ENCODE measurements around the gene MCC. TPM values are rescaled to one million over a fixed set of nuclear protein-coding genes. Genes with fewer than 3 reads are reported as not detected.

The MCC gene
- total RNA-seq, 5 donors from 2014 or later (not counting 1 experiment from before 2014, with no cell fraction given), result 2.6 to 8.3 (median 6.3) TPM

DNA sequence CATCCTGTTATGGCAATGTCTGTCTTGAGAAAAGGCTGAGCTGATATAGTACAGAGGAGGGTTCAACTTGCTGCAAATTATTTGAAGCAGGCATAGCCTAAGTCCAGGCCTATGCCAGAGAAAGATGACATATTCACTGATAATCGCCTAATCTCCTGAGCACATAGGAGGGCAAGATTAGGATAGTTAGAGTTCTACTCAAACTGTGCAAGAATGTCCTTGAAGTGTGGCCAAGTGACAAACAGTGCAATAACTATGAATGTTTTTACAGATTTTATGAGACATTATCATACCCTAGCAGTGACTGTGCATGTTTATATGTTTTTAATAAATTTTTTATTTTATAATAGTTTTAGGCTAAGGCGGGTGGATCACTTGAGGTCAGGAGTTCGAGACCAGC is 149.6 kb downstream of the MCC start:
- no peak for DNase-seq
- H3K4me1 ChIP-seq (ENCODE audit: control insufficient read depth in 1 of 2, extremely low read depth in 1 of 2, insufficient read depth in 2 of 2, low read length in 2 of 2), result no peaks in the 10 kb centered on the region
- H3K27me3 Mint-ChIP-seq, result peaks cover 3 to 15% of the 10 kb centered on the region in 2 donors
- WGBS (ENCODE audit: insufficient coverage), result no CpG with 5 or more reads among the region's 3 CpGs
- no peak for ATAC-seq (replicated peaks in 1 of 4)
- no peaks in the 10 kb centered on the region for H3K9me3 Mint-ChIP-seq
- peaks cover 0 to 8% of the 10 kb centered on the region in 2 experiments for H3K27me3 ChIP-seq (replicated peaks in 1 of 2; ENCODE audit: control insufficient read depth in 2 of 2, extremely low read depth in 1 of 2, insufficient read depth in 2 of 2, low read length in 1 of 2)
- H3K36me3 ChIP-seq (ENCODE audit: control insufficient read depth in 2 of 2, extremely low read depth in 1 of 2, insufficient read depth in 1 of 2, low read length in 1 of 2), result no peaks in the 10 kb centered on the region
- H3K36me3 Mint-ChIP-seq, result no peaks in the 10 kb centered on the region
- H3K9me3 ChIP-seq, result no peaks in the 10 kb centered on the region
- no peak overlapping the region for H3K4me3 ChIP-seq (ENCODE audit: control insufficient read depth in 1 of 2, extremely low read depth in 1 of 2, low read length in 1 of 2)
- H3K4me1 Mint-ChIP-seq, result peaks cover 6 to 7% (median 7%) of the 10 kb centered on the region in 3 donors
- no peak overlapping the region for H3K27ac ChIP-seq (ENCODE audit: low read length)
- CTCF ChIA-PET, result interaction anchor here (0.6 to 1.0 kb wide), 2 partner anchors 13 to 353 kb away, joined by 3 to 4 read pairs; no protein-coding TSS in a partner anchor
- H3K4me3 Mint-ChIP-seq, result no peak overlapping the region
- no peak overlapping the region for H3K27ac Mint-ChIP-seq
- POLR2A ChIA-PET, result no interaction called here

GRCh38 chr5:113337515-113338415 is 150.5 kb downstream of the MCC start:
- 100% methylated on average over 1 of the region's 6 CpGs for WGBS (ENCODE audit: insufficient coverage)
- Mint-ChIP-seq H3K9me3 (no peaks in the 10 kb centered on the region), H3K36me3 (no peaks in the 10 kb centered on the region), H3K27ac (no peak overlapping the region), H3K27me3 (peaks cover 3 to 15% of the 10 kb centered on the region in 2 donors), H3K4me3 (no peak overlapping the region), H3K4me1 (peaks cover 6 to 7% (median 7%) of the 10 kb centered on the region in 3 donors)
- Histone ChIP-seq H3K4me1 (ENCODE audit: control insufficient read depth in 1 of 2, extremely low read depth in 1 of 2, insufficient read depth in 2 of 2, low read length in 2 of 2) (no peaks in the 10 kb centered on the region), H3K27me3 (replicated peaks in 1 of 2; ENCODE audit: control insufficient read depth in 2 of 2, extremely low read depth in 1 of 2, insufficient read depth in 2 of 2, low read length in 1 of 2) (peaks cover 0 to 8% of the 10 kb centered on the region in 2 experiments), H3K9me3 (no peaks in the 10 kb centered on the region), H3K36me3 (ENCODE audit: control insufficient read depth in 2 of 2, extremely low read depth in 1 of 2, insufficient read depth in 1 of 2, low read length in 1 of 2) (no peaks in the 10 kb centered on the region), H3K27ac (ENCODE audit: low read length) (no peak overlapping the region), H3K4me3 (ENCODE audit: control insufficient read depth in 1 of 2, extremely low read depth in 1 of 2, low read length in 1 of 2) (no peak overlapping the region)
- ATAC-seq (replicated peaks in 1 of 4), result no peak
- DNase-seq, result no peak
- POLR2A ChIA-PET, result no interaction called here
- CTCF ChIA-PET, result interaction anchor here in 1 of 2 donors (0.9 to 1.1 kb wide), 3 partner anchors 185 to 352 kb away, joined by 3 to 4 read pairs (median 3); no protein-coding TSS in a partner anchor

GRCh38 chr5:113336975-113337374 is 151.3 kb downstream of the MCC start:
- 73% methylated on average over 2 of the region's 4 CpGs for WGBS (ENCODE audit: insufficient coverage)
- Mint-ChIP-seq H3K27ac (no peak overlapping the region), H3K9me3 (no peaks in the 10 kb centered on the region), H3K27me3 (peaks cover 3 to 9% of the 10 kb centered on the region in 2 donors), H3K4me1 (peaks cover 6 to 7% (median 7%) of the 10 kb centered on the region in 3 donors), H3K36me3 (no peaks in the 10 kb centered on the region), H3K4me3 (no peak overlapping the region)
- Histone ChIP-seq H3K4me1 (ENCODE audit: control insufficient read depth in 1 of 2, extremely low read depth in 1 of 2, insufficient read depth in 2 of 2, low read length in 2 of 2) (no peaks in the 10 kb centered on the region), H3K36me3 (ENCODE audit: control insufficient read depth in 2 of 2, extremely low read depth in 1 of 2, insufficient read depth in 1 of 2, low read length in 1 of 2) (no peaks in the 10 kb centered on the region), H3K27me3 (replicated peaks in 1 of 2; ENCODE audit: control insufficient read depth in 2 of 2, extremely low read depth in 1 of 2, insufficient read depth in 2 of 2, low read length in 1 of 2) (peaks cover 0 to 8% of the 10 kb centered on the region in 2 experiments), H3K27ac (ENCODE audit: low read length) (no peak overlapping the region), H3K9me3 (no peaks in the 10 kb centered on the region), H3K4me3 (ENCODE audit: control insufficient read depth in 1 of 2, extremely low read depth in 1 of 2, low read length in 1 of 2) (no peak overlapping the region)
- ChIA-PET POLR2A (no interaction called here), CTCF (interaction anchor here in 1 of 2 donors (0.9 to 1.1 kb wide), 2 partner anchors 186 to 275 kb away, joined by 3 read pairs; no protein-coding TSS in a partner anchor)
- DNase-seq (peak in 1 of 35 experiments; percentile 18), ATAC-seq (replicated peaks in 1 of 4) (no peak)

DNA sequence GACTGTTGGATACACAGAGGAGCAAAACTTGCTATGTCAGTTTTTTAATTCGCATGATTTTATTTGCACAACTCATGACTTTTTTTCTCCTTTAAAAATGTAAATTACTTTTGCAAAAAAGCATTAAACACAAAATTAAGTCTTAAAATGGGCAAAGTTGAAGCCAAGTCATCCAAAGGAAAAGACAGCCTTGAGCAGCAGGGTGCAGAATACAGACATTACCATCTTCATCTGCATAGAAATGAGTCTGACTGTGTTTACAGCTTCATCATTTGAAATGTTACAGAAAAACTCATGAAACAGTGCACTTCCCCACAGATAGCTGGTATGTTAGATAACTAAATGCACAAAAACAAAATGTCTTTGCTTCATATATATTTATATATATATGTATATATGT is 154.8 kb downstream of the MCC start:
- no peak for ATAC-seq (replicated peaks in 1 of 4)
- Mint-ChIP-seq H3K36me3 (no peaks in the 10 kb centered on the region), H3K27ac (no peak overlapping the region), H3K4me3 (no peak overlapping the region), H3K9me3 (no peaks in the 10 kb centered on the region), H3K27me3 (peaks cover 3% of the 10 kb centered on the region in 2 donors), H3K4me1 (peaks cover 16 to 19% (median 18%) of the 10 kb centered on the region in 3 donors)
- H3K4me1 ChIP-seq (ENCODE audit: control insufficient read depth in 1 of 2, extremely low read depth in 1 of 2, insufficient read depth in 2 of 2, low read length in 2 of 2), result peaks cover 4% of the 10 kb centered on the region in 2 experiments
- no peak for DNase-seq
- POLR2A ChIA-PET, result no interaction called here
- H3K27me3 ChIP-seq (replicated peaks in 1 of 2; ENCODE audit: control insufficient read depth in 2 of 2, extremely low read depth in 1 of 2, insufficient read depth in 2 of 2, low read length in 1 of 2), result peaks cover 0 to 4% of the 10 kb centered on the region in 2 experiments
- no peak overlapping the region for H3K27ac ChIP-seq (ENCODE audit: low read length)
- no peaks in the 10 kb centered on the region for H3K9me3 ChIP-seq
- CTCF ChIA-PET, result interaction anchor here (0.6 to 8.6 kb wide), 9 partner anchors 170 to 337 kb away, joined by 3 to 117 read pairs (median 3); no protein-coding TSS in a partner anchor
- H3K36me3 ChIP-seq (ENCODE audit: control insufficient read depth in 2 of 2, extremely low read depth in 1 of 2, insufficient read depth in 1 of 2, low read length in 1 of 2), result no peaks in the 10 kb centered on the region
- WGBS (ENCODE audit: insufficient coverage), result no CpG with 5 or more reads among the region's 1 CpG
- H3K4me3 ChIP-seq (ENCODE audit: control insufficient read depth in 1 of 2, extremely low read depth in 1 of 2, low read length in 1 of 2), result no peak overlapping the region

DNA sequence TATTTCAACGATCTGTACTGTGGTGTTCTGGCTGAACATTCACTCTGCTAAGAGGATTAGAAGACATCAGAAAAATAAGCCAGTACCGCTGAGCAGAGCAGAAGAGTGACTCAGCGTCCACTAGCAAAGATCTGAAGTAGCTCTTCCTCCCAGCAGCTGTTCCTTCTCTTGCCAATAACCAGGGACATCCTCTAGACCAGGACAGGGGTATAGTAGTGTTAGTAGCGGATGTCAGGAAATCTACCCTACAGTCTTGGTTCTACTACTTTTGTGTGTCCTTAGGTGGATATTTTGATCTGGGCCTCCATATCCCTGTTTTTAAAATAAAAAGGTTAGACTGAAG is 157.1 kb downstream of the MCC start:
- H3K4me3 Mint-ChIP-seq, result no peak overlapping the region
- H3K27ac ChIP-seq (ENCODE audit: low read length), result no peak overlapping the region
- WGBS (ENCODE audit: insufficient coverage), result no CpG with 5 or more reads among the region's 4 CpGs
- ChIA-PET POLR2A (interaction anchor here in 1 of 2 donors (0.7 kb wide), 1 partner anchor 351 kb away, joined by 3 read pairs; no protein-coding TSS in a partner anchor), CTCF (interaction anchor here (0.6 to 8.6 kb wide), 3 partner anchors 334 to 370 kb away, joined by 5 to 117 read pairs (median 37); no protein-coding TSS in a partner anchor)
- peaks cover 16 to 19% (median 18%) of the 10 kb centered on the region in 3 donors for H3K4me1 Mint-ChIP-seq
- no peak for ATAC-seq (replicated peaks in 1 of 4)
- H3K27me3 ChIP-seq (replicated peaks in 1 of 2; ENCODE audit: control insufficient read depth in 2 of 2, extremely low read depth in 1 of 2, insufficient read depth in 2 of 2, low read length in 1 of 2), result no peaks in the 10 kb centered on the region
- H3K4me3 ChIP-seq (ENCODE audit: control insufficient read depth in 1 of 2, extremely low read depth in 1 of 2, low read length in 1 of 2), result no peak overlapping the region
- peaks cover 4% of the 10 kb centered on the region in 2 experiments for H3K4me1 ChIP-seq (ENCODE audit: control insufficient read depth in 1 of 2, extremely low read depth in 1 of 2, insufficient read depth in 2 of 2, low read length in 2 of 2)
- H3K36me3 Mint-ChIP-seq, result no peaks in the 10 kb centered on the region
- no peaks in the 10 kb centered on the region for H3K36me3 ChIP-seq (ENCODE audit: control insufficient read depth in 2 of 2, extremely low read depth in 1 of 2, insufficient read depth in 1 of 2, low read length in 1 of 2)
- H3K27ac Mint-ChIP-seq, result no peak overlapping the region
- H3K9me3 ChIP-seq, result no peaks in the 10 kb centered on the region
- no peak for DNase-seq
- H3K27me3 Mint-ChIP-seq, result peaks cover under 1% of the 10 kb centered on the region in 2 donors
- no peaks in the 10 kb centered on the region for H3K9me3 Mint-ChIP-seq

GRCh38 chr5:113330533-113331208 is 157.6 kb downstream of the MCC start:
- Mint-ChIP-seq H3K36me3 (no peaks in the 10 kb centered on the region), H3K27me3 (no peaks in the 10 kb centered on the region), H3K27ac (peak overlapping the region in 1 of 2 donors; percentile 19), H3K4me3 (no peak overlapping the region), H3K9me3 (no peaks in the 10 kb centered on the region), H3K4me1 (peaks cover 16 to 19% (median 18%) of the 10 kb centered on the region in 3 donors)
- DNase-seq (peak in 10 of 35 experiments; percentile 4 to 77 (median 16)), ATAC-seq (replicated peaks in 1 of 4) (peak; percentile 78 to 88 (median 87))
- H3K36me3 ChIP-seq (ENCODE audit: control insufficient read depth in 2 of 2, extremely low read depth in 1 of 2, insufficient read depth in 1 of 2, low read length in 1 of 2), result no peaks in the 10 kb centered on the region
- ChIA-PET POLR2A (interaction anchor here (0.7 to 1.0 kb wide), 2 partner anchors 335 to 351 kb away, joined by 3 read pairs; no protein-coding TSS in a partner anchor), CTCF (interaction anchor here (0.6 to 8.6 kb wide), 10 partner anchors 36 to 1159 kb away, joined by 3 to 117 read pairs (median 4); partner anchors contain the start of gene DCP2 (in 1 of the 2))
- peaks cover 4% of the 10 kb centered on the region in 2 experiments for H3K4me1 ChIP-seq (ENCODE audit: control insufficient read depth in 1 of 2, extremely low read depth in 1 of 2, insufficient read depth in 2 of 2, low read length in 2 of 2)
- 27% methylated on average over 2 of the region's 4 CpGs for whole genome bisulfite sequencing (ENCODE audit: insufficient coverage)
- no peaks in the 10 kb centered on the region for H3K27me3 ChIP-seq (replicated peaks in 1 of 2; ENCODE audit: control insufficient read depth in 2 of 2, extremely low read depth in 1 of 2, insufficient read depth in 2 of 2, low read length in 1 of 2)
- H3K27ac ChIP-seq (ENCODE audit: low read length), result no peak overlapping the region
- H3K4me3 ChIP-seq (ENCODE audit: control insufficient read depth in 1 of 2, extremely low read depth in 1 of 2, low read length in 1 of 2), result no peak overlapping the region
- H3K9me3 ChIP-seq, result no peaks in the 10 kb centered on the region
